HG02885 (cell line): ENCODE results near the gene LRBA.
"Not testable (repeated sequence)": the region's sequence is repeated elsewhere in the genome, so short reads cannot be mapped to it uniquely, and the experiment has no call there.

Experiments
- ATAC-seq: cut with Tn5 transposase; IDR thresholded peaks from one replicate; pipeline ENCODE4 v1.9.1; 2021; ENCODE audit warnings: mild to moderate bottlenecking; ENCODE audit not compliant: unreplicated experiment, poor library complexity

LRBA gene

GRCh38 chr4:150391052-150391451 lies 624.0 kb downstream of the LRBA start:
- no peak for ATAC-seq

- ATAC-seq = no peak
Observed at GRCh38 chr4:150390531-150390910, 624.6 kb downstream of the LRBA start.

- no peak for ATAC-seq
Observed at GRCh38 chr4:150389896-150390530, 625.1 kb downstream of the LRBA start.

- no peak for ATAC-seq
Observed at GRCh38 chr4:150387981-150388380, 627.1 kb downstream of the LRBA start.

- ATAC-seq = not testable (repeated sequence)
Observed at GRCh38 chr4:150386415-150386814, 628.7 kb downstream of the LRBA start.

GRCh38 chr4:150385606-150386005 lies 629.5 kb downstream of the LRBA start:
- no peak for ATAC-seq

- ATAC-seq = no peak
Observed at GRCh38 chr4:150384249-150384648, 630.8 kb downstream of the LRBA start.

GRCh38 chr4:150382028-150382427 lies 633.1 kb downstream of the LRBA start:
- no peak for ATAC-seq

- no peak for ATAC-seq
Observed at GRCh38 chr4:150381609-150382008, 633.5 kb downstream of the LRBA start.

GRCh38 chr4:150381036-150381435 lies 634.0 kb downstream of the LRBA start:
- no peak for ATAC-seq

- no peak for ATAC-seq
Observed at GRCh38 chr4:150379454-150379853, 635.6 kb downstream of the LRBA start.

- no peak for ATAC-seq
Observed at GRCh38 chr4:150375025-150375424, 640.1 kb downstream of the LRBA start.

GRCh38 chr4:150371869-150372268 lies 643.2 kb downstream of the LRBA start:
- no peak for ATAC-seq

- ATAC-seq = no peak
Observed at GRCh38 chr4:150369434-150370380, 645.4 kb downstream of the LRBA start.

- ATAC-seq = no peak
Observed at GRCh38 chr4:150368667-150369066, 646.4 kb downstream of the LRBA start.

GRCh38 chr4:150367326-150367725 lies 647.8 kb downstream of the LRBA start:
- ATAC-seq = no peak

- ATAC-seq = peak; percentile 88
Observed at GRCh38 chr4:150366487-150366999, 648.5 kb downstream of the LRBA start.

- peak; percentile 41 for ATAC-seq
Observed at GRCh38 chr4:150363721-150364688, 651.1 kb downstream of the LRBA start.

GRCh38 chr4:150358691-150359090 lies 656.4 kb downstream of the LRBA start:
- ATAC-seq = no peak

- no peak for ATAC-seq
Observed at GRCh38 chr4:150357829-150358228, 657.3 kb downstream of the LRBA start.
